SU-DHL-6 (cell line): ENCODE measurements around the gene RCBTB2.

Experiments
- H2AFZ ChIP-seq: fragments of 200-600 bp; sonication (generic); 2 replicates; pipeline ENCODE4 v1.6.1; 2014; ENCODE audit warnings: low read depth, mild to moderate bottlenecking, moderate library complexity, mixed read lengths, antibody characterized with exemption, low read length; ENCODE audit not compliant: severe bottlenecking
- H3F3A ChIP-seq: fragments of 200-600 bp; shearing (Covaris generic); 2 replicates; pipeline ENCODE4 v1.6.0; 2016; ENCODE audit warnings: antibody characterized with exemption, mild to moderate bottlenecking; ENCODE audit not compliant: insufficient read depth
- H3K27ac ChIP-seq: fragments of 200-600 bp; sonication (generic); 2 replicates; pipeline ENCODE4 v1.5.1; 2016; ENCODE audit warnings: low read depth, mild to moderate bottlenecking, low read length, moderate library complexity, mixed read lengths
- H3K27me3 ChIP-seq: fragments of 200-600 bp; sonication (generic), shearing (Covaris generic); 2 replicates; pipeline ENCODE4 v1.6.0; 2014; ENCODE audit warnings: mild to moderate bottlenecking, low read length
- H3K36me3 ChIP-seq: fragments of 200-600 bp; sonication (generic); 2 replicates; pipeline ENCODE4 v1.6.1; 2014; ENCODE audit warnings: mild to moderate bottlenecking, low read length, mixed read lengths
- H3K4me2 ChIP-seq: fragments of 300-600, 200-600 bp; shearing (Covaris generic), sonication (generic); 2 replicates; pipeline ENCODE4 v1.6.0; 2014; ENCODE audit warnings: low read length, low read depth, mild to moderate bottlenecking; ENCODE audit not compliant: poor library complexity, severe bottlenecking
- H3K4me3 ChIP-seq: fragments of 200-600 bp; sonication (generic); 2 replicates; pipeline ENCODE4 v1.5.1; 2014; ENCODE audit warnings: antibody characterized with exemption, low read length, mild to moderate bottlenecking, mixed read lengths; ENCODE audit not compliant: insufficient read depth, poor library complexity, severe bottlenecking
- H3K79me2 ChIP-seq: fragments of 200-600 bp; sonication (generic); 2 replicates; pipeline ENCODE4 v1.6.1; 2014; ENCODE audit warnings: mild to moderate bottlenecking, low read length, moderate library complexity; ENCODE audit not compliant: insufficient read depth
- H3K9ac ChIP-seq: fragments of 200-600 bp; sonication (generic); 2 replicates; pipeline ENCODE4 v1.7.0; 2014; ENCODE audit warnings: mild to moderate bottlenecking, low read length
- H3K9me2 ChIP-seq: fragments of 200-600 bp; sonication (generic); replicated peaks from 2 replicates; pipeline ENCODE4 v1.6.1; 2014; ENCODE audit warnings: low read length; ENCODE audit not compliant: insufficient read depth
- H3K9me3 ChIP-seq: fragments of 200-600 bp; sonication (generic); 2 replicates; pipeline ENCODE4 v1.6.1; 2014; ENCODE audit warnings: low read length, mixed read lengths; ENCODE audit not compliant: insufficient read depth
- H4K20me1 ChIP-seq: fragments of 200-600 bp; sonication (generic); 2 replicates; pipeline ENCODE4 v1.6.1; 2014; ENCODE audit warnings: low read depth, mild to moderate bottlenecking, antibody characterized with exemption, low read length, moderate library complexity, mixed read lengths
- EZH2phosphoT487 ChIP-seq: fragments of 200-600 bp; sonication (generic), shearing (Covaris generic); conservative IDR thresholded peaks from 2 replicates; pipeline ENCODE4 v1.6.1; 2018; ENCODE audit warnings: mild to moderate bottlenecking, antibody characterized with exemption, low read length, moderate library complexity, mixed read lengths
- TF ChIP-seq, protein P1 (sequence below): fragments of 200-600 bp; sonication (generic); IDR thresholded peaks from one replicate; pipeline ENCODE4 v1.5.1; 2017; ENCODE audit warnings: antibody characterized with exemption, mild to moderate bottlenecking, low read length, moderate library complexity; ENCODE audit not compliant: insufficient read depth, poor library complexity, severe bottlenecking

The RCBTB2 gene

DNA sequence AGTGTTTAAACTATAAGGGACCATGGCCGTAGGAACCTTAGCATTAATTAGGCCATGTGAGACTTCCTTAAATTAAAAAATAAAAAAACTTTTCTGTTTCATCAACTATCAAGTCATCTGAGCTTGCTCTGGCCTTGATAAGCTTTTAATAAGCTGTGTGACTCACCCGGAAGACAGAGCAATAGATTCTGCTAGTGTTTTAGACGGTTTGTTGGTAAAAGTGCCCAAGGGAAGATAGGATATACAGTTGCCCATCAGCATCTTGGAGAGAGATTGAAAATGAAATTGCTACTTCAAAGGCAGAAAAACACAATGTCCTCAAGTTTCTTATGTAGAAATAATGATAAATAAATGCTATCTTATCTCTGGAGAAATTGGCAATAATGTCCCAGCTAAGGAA is 31.2 kb upstream of the RCBTB2 start:
- peaks cover 18% of the 10 kb centered on the region for H3F3A ChIP-seq
- H3K27ac ChIP-seq = no peak overlapping the region
- no peaks in the 10 kb centered on the region for H3K9me2 ChIP-seq
- H4K20me1 ChIP-seq = no peaks in the 10 kb centered on the region
- H3K27me3 ChIP-seq = no peaks in the 10 kb centered on the region
- H3K9ac ChIP-seq = no peak overlapping the region
- TF ChIP-seq EZH2phosphoT487 = no peak
- TF ChIP-seq, protein P1, sequence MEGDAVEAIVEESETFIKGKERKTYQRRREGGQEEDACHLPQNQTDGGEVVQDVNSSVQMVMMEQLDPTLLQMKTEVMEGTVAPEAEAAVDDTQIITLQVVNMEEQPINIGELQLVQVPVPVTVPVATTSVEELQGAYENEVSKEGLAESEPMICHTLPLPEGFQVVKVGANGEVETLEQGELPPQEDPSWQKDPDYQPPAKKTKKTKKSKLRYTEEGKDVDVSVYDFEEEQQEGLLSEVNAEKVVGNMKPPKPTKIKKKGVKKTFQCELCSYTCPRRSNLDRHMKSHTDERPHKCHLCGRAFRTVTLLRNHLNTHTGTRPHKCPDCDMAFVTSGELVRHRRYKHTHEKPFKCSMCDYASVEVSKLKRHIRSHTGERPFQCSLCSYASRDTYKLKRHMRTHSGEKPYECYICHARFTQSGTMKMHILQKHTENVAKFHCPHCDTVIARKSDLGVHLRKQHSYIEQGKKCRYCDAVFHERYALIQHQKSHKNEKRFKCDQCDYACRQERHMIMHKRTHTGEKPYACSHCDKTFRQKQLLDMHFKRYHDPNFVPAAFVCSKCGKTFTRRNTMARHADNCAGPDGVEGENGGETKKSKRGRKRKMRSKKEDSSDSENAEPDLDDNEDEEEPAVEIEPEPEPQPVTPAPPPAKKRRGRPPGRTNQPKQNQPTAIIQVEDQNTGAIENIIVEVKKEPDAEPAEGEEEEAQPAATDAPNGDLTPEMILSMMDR = no peak
- H2AFZ ChIP-seq = no peak overlapping the region
- no peaks in the 10 kb centered on the region for H3K9me3 ChIP-seq
- H3K4me3 ChIP-seq = no peak overlapping the region
- no peaks in the 10 kb centered on the region for H3K79me2 ChIP-seq
- no peak overlapping the region for H3K4me2 ChIP-seq
- no peaks in the 10 kb centered on the region for H3K36me3 ChIP-seq

DNA sequence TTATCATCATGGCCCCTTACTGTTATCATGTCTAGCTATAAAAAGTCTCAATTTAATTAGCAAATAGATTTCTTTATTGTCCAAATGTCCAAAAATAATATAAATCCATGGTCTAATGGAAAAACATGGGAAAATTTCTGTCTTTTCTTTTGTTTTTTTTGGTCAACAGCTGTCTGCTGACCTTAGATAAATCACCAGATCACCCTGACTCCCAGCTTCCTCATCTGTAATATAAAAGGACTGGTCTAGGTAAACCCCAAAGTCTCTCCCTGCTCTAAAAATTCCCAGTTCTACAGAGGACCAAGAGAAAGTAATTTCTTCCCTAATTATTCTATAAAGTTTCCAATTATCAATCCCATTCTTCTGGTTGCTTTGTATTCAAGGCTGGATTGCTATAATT is 30.7 kb upstream of the RCBTB2 start:
- no peaks in the 10 kb centered on the region for H3K79me2 ChIP-seq
- H4K20me1 ChIP-seq = no peaks in the 10 kb centered on the region
- H3K27ac ChIP-seq = no peak overlapping the region
- no peak overlapping the region for H2AFZ ChIP-seq
- no peaks in the 10 kb centered on the region for H3K9me2 ChIP-seq
- H3K4me3 ChIP-seq = no peak overlapping the region
- H3K9ac ChIP-seq = no peak overlapping the region
- H3K27me3 ChIP-seq = no peaks in the 10 kb centered on the region
- H3K36me3 ChIP-seq = no peaks in the 10 kb centered on the region; the same call in 1 of the 2 replicates
- no peak overlapping the region for H3K4me2 ChIP-seq
- peaks cover 18% of the 10 kb centered on the region for H3F3A ChIP-seq
- no peak for TF ChIP-seq EZH2phosphoT487
- TF ChIP-seq, protein P1 = no peak
- H3K9me3 ChIP-seq = no peaks in the 10 kb centered on the region

DNA sequence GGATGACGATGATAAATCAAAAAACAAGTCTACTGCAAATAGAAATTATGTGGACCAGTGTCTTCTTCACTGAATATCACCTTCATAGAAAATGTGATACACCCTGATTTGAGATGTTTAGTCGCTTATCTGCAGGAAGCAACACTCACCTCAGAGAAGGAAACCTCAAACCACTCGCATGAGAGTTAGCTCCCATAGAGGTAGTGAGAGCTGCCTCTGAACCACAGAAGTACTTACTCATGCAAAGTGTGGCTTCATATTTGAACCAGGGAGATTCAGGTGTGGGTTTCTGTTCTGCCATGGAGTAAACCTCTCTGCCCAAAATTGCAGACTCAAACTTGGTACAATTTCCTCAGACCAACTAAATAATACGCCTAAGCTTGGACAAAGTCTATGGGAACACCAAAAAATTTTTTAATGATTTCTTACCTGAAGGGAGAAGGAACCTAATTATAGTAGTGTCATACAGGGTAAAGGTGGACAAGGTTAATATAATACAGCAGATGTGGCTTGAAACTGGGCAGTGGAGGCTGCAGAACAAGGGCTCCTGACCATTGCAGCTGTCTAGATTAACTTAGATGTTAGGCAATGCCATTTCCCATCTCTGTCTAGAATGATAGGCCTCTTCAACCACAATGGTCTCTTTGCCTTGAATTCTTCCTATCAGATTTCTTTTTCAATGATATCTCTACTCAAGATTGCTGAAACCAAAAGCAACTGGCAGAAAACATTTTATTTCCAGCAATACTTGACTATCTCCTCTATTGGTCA is 29.6 kb upstream of the RCBTB2 start:
- no peaks in the 10 kb centered on the region for H3K79me2 ChIP-seq
- H3K9me2 ChIP-seq = no peaks in the 10 kb centered on the region
- H3K27me3 ChIP-seq = no peaks in the 10 kb centered on the region
- peak overlapping the region; percentile 96 for H3K27ac ChIP-seq
- H3K9ac ChIP-seq = peak overlapping the region; percentile 45
- H3K9me3 ChIP-seq = no peaks in the 10 kb centered on the region
- H2AFZ ChIP-seq = no peak overlapping the region
- H3K4me2 ChIP-seq = peak overlapping the region; percentile 92
- no peaks in the 10 kb centered on the region for H4K20me1 ChIP-seq
- peaks cover 18% of the 10 kb centered on the region for H3F3A ChIP-seq
- peak overlapping the region; percentile 35 for H3K4me3 ChIP-seq
- H3K36me3 ChIP-seq = peaks cover 3% of the 10 kb centered on the region
- TF ChIP-seq, protein P1 = no peak
- peak; percentile 99 for TF ChIP-seq EZH2phosphoT487
